GM19025 (cell line): Measurements from ENCODE around the gene UGT1A7.
"Not testable (repeated sequence)": the region's sequence is repeated elsewhere in the genome, so short reads cannot be mapped to it uniquely, and the experiment has no call there.

ENCODE experiments used
- ATAC-seq: cut with Tn5 transposase; IDR thresholded peaks from one replicate; pipeline ENCODE4 v1.9.1; 2021; ENCODE audit warnings: mild to moderate bottlenecking, low read depth, moderate library complexity; ENCODE audit not compliant: unreplicated experiment

The UGT1A7 gene

DNA sequence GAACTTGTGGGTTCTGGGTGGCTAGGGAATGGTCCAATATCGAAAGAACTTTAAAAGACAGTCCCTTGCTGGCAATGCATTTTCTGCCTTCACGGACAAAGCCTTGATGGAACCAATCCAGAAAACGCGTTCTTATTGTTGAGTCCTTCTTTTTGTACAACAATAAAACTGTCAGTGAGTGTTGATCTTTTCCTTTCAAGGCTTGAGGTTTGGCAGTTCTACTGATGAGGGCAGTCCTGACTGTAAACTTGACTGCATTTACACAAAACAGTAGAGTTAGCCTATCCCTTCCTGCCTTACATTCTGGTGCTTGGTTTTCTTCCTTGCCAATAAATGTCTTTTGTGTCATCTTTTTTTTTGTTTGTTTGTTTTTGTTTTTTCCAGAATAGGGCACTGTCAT lies 2.5 kb upstream of the UGT1A7 start:
- ATAC-seq: no peak

DNA sequence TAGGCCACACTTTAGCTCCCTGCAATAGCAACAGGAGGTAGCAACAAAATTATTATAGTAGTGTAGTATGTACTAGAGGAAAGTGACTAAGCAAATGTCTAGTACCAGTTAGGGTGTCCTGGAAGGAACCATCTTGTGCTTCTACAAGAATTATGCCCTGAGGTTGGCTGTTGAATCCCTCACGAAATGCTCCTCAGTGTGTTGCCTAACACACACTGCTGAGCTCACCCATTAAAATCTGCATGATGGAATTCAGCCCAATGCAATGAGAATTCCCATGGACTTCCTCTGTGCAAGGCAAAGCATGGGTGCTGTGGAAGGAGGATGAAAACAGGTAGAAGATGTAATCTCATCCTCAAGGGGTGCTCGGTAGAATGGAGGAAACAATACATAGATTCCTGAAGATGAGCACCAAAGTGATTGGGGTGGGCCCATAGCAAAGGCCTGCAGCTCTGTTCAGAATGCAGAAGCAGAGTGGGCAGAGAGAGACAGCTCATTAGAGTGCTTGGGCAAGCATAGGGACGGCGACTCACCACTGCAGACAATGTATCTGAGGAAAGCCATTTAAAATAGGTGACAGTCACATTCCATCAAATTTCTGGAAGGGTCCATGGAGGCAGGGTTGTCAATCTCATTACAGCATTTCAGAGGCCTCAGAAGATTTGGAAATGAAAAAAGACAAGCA lies 1.2 kb upstream of the UGT1A7 start:
- ATAC-seq: no peak

DNA sequence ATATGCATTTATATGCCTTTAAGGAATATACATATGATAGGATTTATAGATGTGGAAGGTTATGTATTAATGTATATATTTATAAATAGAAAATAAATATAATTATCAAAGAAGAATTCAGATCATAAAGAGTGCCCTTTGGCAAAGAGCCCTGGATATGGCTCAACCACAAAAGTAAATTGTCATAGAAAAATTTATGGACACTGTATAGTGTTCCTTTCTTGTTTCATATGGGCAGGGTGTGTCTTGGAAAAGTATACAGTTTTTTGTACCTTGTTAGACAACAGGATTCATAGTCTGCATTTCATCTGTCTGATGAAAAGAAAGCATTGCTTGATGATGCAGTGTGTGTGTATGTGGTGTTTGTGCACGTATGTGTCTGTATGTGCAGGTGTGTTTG lies 2.9 kb downstream of the UGT1A7 start:
- ATAC-seq: no peak

DNA sequence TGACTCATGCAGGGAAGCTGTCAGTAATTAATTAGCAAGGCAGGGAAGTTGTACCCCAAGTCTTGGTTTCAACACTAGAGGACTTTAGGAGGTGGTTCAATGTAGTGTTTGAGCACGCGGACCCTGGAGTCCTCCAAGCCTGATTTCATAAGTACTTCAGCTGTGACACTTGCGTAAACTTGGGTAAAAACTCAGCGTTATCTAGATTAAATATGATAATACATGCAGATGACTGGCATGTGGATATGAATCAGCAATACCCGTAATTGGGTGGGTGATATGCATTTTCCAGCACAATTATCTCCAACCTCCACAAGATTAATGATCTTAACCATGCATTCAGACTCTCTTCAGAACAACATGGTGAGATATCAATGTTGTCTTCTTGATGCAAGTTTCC lies 5.2 kb downstream of the UGT1A7 start:
- ATAC-seq: no peak

DNA sequence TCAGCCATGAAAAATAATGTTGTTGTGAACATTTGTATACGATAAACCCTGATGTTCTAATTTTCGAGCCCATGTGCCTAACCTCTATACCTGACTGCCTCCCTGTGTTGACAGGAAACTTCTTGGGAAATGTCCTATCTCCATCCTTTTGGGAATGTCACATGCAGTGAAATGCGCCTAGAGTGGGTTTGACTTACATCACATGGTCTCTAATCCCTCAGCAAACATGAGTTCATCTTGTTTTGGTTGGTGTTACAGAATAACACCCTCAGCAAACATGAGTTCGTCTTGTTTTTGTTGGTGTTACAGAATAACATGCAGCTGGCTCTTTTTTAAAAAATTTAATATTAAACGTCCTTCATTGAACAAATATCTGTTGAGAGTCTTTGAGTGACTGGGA lies 6.6 kb downstream of the UGT1A7 start:
- no peak for ATAC-seq

DNA sequence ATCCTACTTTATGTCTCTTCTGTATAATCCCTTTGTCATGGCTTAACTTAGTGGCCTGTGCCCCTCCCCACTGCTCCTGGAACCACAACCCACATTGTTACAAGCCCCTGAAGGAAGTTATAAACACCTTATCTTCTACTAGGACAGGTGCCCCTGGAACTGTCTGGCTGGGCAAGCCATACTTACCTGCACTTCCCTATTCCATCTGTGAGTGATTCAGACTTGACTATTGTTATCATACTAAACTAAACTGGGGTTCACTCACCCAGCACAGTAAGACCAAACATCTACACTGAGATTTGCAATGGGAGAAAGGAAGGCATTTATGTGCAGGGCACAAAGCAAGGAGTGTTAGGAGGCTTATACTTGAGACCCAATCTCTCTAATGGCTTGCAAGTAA lies 7.3 kb downstream of the UGT1A7 start:
- no peak for ATAC-seq

DNA sequence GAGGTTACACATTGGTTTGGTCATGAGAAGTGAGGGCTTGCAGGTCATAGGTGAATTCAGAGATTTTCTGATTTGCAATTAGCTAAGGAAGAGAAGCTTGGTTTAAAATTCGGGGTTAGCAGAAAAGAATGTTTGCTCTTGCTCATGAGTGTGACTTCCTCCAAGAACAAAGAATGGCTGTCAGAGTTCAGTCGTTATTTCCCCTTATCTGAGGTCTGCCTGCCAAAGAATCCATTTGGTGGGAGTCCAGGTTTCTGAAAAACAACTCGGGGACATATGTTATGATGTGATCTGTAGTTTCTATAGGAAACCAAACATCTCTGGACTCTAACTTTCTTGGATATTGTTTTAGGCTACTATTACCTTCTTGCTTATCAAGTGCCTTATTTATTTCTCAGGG lies 7.8 kb downstream of the UGT1A7 start:
- ATAC-seq: no peak

DNA sequence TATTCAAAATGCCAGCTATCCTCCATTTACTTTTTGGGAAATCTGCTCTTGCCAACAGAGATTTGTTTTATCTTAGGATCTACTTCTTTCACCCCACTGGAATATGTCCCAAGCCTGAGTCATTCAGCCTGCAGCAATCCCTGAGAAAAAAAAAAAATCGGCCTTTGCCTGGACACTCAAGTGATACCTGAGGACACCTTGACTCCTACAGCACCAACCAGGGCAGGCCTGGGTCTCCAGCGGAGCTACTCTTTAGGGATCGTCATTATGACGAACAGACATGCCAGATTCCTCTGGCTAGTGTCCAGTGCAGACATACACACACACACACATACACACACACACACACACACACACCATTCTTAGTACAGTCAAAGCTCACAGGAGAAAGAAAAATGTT lies 8.7 kb downstream of the UGT1A7 start:
- no peak for ATAC-seq

DNA sequence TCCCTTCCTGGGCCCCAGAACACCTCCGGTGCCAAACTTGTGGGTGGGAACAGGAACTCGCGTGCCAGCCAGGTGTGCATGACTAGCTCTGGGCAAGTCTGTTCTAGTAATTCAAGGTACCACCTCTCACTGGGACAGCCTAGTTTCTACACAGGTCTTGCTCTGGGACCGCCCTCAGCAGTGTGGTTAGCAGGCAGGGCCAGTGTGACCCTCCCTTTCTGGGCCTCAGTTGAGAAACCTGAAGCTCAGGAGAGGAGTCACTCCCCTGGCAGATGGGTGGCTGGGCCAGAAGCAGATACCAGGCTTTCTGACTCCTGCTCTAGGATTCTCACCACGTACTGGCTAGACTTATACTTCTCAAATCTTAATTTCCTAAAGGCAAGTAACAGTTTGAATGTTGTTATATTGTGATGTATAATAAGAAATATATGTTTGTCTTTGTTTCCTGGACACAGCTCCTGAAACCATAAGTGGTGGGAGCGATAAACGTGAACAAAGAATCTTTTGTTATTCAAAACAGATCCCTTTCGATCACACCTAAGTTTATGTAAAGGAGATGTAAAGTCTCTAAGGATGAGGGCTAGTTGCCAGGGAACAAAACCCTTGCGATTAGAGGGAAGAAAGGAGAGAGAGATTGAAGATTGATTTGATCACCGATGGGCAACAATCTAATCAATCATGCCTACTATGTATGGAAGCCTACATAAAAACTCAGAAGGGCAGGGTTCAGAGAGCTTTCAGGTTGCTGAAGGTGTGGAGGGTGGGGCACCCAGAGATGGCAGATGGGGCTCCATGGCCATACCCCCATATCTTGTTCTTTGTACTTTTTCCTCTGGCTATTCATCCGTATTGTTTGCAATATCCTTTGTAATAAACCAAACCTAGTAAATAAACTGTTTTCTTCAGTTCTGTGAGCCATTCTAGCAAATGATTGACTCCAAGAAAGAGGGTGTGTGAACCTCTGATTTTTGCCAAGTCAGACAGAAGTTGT lies 10.0 kb downstream of the UGT1A7 start:
- ATAC-seq: no peak

DNA sequence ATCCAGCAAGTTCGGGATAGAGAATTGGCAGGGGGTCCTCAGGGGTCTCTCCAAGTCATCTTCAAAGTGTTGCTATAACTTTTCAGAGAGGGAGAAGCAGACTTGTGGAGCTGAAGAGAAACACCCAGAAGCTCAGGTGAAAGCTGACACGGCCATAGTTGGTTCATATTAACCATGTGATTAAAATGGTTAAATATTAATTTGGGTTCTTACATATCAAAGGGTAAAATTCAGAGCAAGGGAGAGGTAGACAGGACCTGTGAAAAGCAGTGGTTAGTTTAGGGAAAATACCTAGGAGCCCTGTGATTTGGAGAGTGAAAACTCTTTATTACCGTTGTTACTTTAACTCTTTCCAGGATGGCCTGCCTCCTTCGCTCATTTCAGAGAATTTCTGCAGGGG lies 10.9 kb downstream of the UGT1A7 start, which contains the start of gene UGT1A6:
TSS of gene UGT1A6 (plus strand) at position 243 of the 400 bp plus-strand sequence. CDS start at position 358, 115 bp downstream.
- no peak for ATAC-seq

DNA sequence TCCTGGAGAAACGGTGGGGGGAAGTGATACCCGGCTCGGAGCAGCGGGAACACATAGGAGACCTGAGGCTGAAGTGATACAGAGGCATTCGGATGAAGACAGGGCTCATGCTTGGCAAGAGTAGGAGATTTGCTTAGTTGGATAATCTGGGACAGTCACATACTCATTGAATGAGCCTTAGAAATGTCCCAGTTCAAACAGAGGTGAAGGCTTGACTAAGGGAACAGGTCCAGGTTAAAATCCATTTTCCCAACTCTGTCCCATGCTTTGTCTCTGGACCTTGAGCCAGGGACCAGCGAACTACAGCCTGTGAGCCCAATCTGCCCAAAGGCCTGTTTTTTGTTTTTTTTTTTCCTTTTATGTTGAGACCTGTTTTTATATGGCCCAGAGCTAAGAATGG lies 12.3 kb downstream of the UGT1A7 start:
- ATAC-seq: no peak

DNA sequence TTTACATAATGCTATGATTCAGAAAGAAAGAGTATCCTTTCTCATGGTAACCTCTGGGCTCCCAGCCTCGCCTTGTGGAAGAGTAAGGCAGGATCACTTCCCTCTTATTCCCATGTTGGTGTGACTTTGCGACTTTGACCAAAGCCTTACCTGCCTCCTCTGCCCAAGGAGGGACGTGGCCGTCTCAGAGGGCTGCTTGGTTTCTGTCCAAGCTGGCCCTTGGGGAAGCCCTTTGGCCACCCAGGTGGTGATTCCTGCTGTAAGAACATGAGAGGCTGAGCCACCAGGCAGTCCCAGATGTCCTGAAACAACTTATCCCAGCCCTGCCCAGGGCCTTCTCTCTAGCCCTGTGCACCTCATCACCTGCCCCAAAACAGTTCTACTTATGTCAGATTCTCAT lies 17.0 kb downstream of the UGT1A7 start:
- no peak for ATAC-seq

DNA sequence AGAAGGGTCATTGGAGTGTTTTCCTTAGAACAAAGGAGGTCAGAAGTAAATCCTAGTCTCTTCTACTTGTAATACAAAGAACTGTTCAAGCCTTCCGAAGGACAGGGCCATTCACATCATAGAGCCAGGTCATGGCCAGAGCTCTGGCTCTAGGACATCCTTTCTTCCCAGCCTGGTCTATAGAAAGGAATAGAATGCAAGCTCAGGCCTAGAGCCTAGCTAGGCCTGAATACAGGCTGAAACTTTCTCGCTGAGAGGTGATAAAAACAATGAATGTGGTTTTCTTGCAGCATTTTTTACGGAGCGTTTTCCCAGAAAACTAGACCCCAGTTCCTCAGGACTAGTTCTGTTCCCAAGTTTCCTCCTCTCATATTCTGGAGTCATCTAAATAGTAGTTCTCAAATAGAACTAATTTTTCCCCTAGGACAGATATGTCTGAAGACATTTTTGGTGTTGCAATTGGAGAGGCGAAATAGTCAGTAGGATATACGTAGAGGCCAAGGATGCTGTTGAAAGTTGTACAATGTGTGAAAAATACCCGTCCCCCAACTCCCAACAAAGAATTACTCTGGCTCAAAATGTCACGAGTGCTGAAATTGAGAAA lies 17.8 kb downstream of the UGT1A7 start:
- no peak for ATAC-seq

DNA sequence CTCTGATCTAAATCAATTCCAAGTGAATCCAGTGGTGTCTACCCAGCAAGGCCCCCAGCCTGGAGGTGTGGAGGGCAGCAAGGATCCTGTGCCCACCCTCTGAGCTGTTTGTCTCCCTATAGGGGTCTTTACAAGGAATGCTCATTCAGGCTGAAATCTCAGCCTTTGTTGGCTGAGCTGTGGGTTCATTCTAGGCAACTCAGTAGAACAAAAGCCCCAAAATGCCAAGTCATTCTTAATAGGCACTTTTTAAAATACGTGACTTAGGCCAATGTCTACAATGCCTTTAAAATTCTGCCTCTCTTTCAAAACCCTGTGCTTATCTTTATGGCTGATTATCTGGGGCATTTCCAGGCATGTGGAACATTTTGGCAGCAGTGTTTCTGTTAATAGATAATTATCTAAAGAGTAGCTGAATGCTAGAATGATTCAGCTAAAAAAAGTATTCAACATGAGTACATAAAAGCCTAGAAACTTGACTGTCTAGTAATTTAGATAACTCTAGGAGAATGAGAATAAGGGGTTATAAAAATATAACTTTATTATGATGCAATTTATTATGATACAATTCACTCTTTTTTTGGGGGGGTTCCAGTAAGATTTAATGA lies 18.4 kb downstream of the UGT1A7 start:
- no peak for ATAC-seq

DNA sequence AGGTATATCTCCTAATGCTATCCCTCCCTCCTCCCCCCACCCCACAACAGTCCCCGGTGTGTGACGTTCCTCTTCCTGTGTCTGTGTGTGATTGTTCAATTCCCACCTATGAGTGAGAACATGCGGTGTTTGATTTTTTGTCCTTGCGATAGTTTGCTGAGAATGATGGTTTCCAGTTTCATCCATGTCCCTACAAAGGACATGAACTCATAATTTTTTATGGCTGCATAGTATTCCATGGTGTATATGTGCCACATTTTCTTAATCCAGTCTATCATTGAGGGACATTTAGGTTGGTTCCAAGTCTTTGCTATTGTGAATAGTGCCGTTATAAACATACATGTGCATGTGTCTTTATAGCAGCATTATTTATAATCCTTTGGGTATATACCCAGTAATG lies 19.1 kb downstream of the UGT1A7 start:
- not testable (repeated sequence) for ATAC-seq

DNA sequence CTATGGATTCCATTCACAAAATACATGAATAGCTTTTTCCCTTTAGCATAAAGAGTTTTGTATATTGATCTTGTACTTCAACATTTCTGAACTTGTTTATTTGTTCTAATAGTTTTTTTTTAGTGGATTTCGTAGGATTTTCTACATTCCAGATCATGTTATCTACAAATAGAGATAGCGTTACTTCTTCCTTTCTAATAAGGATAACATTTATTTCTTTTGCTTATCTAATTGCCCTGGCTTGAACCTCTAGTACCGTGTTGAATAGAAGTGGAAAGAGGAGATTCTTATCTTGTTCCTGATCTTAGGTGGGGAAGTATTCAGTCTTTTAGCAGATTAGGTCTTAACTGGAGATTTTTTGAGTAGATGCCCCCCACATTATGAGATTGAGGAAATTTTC lies 20.5 kb downstream of the UGT1A7 start:
- no peak for ATAC-seq

DNA sequence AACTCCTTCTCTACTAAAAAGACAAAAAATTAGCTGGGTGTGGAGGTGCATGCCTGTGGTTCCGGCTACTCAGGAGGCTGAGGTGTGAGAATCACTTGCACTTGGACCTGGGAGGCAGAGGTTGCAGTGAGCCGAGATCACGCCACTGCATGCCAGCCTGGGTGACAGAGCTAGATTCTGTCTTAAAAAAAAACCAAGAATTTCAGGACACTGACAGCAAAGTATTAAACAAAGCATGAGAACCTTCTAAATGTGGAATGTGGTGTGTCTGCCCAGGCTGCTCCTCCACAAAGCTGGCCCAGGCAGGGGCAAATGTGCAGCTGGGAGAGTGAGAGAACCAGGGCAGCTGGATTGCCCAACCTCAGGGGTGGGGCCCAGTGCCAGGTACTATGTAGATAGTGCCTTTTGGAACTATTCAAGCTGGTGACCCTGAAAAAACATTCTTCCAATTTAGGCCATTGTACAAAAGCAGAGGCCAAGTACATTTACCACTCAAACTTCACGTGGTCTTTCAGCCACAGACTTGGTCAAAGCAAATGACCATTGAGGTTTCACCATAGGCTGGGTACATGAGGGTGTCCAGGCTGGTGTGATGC lies 24.3 kb downstream of the UGT1A7 start:
- no peak for ATAC-seq

DNA sequence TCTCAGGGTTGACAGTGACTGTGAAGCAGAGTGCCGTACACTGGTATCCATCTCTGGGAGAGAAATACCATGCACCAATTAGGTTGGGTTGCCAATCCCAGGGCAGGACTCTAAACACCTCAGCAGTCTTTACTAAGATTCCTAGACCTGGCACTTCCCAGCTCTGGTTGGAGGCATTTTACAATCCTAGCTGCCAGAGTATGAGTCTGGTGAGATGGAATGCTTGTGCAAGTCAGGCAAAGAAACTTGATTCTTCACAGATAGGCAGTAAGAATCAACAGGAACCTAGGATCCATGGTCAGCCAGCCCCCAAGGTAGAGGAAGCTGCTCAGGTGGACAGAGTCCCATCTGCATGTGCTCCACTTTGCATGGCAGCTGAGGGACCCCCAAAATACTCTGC lies 25.0 kb downstream of the UGT1A7 start:
- ATAC-seq: no peak

DNA sequence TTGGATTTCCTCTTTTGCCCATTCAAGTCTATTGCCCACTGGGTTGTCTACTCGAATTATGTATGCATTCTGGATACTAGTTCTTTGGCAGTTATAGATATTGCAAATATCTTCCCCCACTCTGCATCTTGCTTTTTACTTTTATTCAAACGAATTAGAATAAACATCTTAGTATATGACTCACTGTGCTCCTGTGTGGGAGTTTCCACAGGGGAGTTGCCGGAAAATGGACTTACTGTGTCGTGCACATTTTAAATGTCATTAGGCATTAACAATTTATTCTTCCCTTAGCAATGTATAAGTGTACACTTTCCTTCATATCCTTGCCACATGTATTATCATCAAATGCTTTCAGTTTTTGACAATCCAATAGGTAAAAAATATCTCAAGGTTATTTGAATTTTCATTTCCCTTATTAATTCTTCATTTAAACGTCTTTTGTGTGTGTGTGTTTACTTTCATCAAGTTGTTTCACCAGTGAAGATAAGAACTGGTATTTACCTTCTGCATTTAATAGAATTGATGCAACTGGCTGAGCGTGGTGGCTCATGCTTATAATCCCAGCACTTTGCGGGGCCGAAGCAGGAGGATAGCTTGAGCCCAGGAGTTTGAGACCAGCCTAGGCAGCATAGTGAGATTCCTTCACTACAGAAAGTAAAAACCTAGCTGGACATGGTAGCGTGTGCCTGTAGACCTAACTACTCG lies 26.4 kb downstream of the UGT1A7 start:
- ATAC-seq: no peak

DNA sequence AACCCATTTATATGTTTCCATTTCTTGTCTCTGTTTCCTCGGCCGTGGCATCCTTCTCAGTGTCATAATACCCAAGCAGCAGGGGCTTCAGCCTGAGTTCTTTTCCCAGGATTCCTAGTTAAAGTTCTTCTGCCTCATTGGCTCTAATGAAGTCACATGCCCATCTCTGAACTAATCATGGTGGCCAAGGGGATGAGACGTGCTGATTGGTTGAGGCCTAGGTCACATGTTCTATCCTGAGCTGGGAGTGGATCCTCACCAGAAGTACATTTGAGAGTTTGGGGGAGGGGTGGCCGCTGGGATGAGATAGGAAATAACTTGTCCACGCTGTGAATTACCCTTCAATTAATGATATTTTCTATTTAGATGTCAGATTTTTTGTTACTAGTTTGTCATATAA lies 27.2 kb downstream of the UGT1A7 start:
- no peak for ATAC-seq
